Peyer's patch (tissue), 4 donors: Measurements from ENCODE around the gene SLC4A11.

Source experiments
- CTCF ChIP-seq, 6 experiments: fragments of 450-650 bp in 4 of 6; fragments of 200-600 bp in 2 of 6; sonication (generic) in 1 of 6; IDR thresholded peaks; one replicate each; pipeline ENCODE4 v1.5.1; 2017 to 2019; ENCODE audit warnings: antibody characterized with exemption in 6 of 6, mild to moderate bottlenecking in 3 of 6, moderate library complexity in 1 of 6
- POLR2A ChIP-seq, 2 donors: fragments of 450-650 bp; IDR thresholded peaks; one replicate each; pipeline ENCODE4 v1.5.1; 2017; ENCODE audit warnings: antibody characterized with exemption in 2 of 2, mild to moderate bottlenecking in 2 of 2, moderate library complexity in 2 of 2

- TF ChIP-seq CTCF (IDR thresholded peaks at IDR 0.05) (no peak), POLR2A (IDR thresholded peaks at IDR 0.05) (no peak)
Measured at GRCh38 chr20:3239867-3240775, 1.1 kb upstream of the SLC4A11 start.
